ENCODE data around the gene TPSD1.
"Not testable (repeated sequence)": the region's sequence is repeated elsewhere in the genome, so short reads cannot be mapped to it uniquely, and the experiment has no call there.

TPSD1 gene

DNA sequence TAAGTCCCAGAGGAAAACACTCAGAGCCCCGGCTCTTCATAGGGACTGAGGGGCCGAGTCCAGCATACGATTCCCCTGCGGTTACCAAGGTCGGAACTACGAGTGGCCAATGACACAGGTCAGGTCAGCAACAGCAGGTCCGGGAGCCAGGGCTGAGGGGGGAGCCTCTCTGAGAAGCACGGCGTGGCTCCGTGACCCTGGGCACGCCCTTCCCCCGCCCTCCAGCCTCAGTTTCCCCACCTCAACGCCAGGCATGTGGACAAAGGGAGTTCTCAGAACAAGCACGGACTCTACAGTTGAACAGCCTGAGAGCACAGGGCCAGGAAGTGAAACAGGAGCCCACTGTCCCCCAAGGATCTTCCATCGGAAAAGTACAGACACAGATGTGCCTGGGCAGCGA lies 25.6 kb downstream of the TPSD1 start:
- no peak for DNase-seq (ENCODE audit: low spot score)

DNA sequence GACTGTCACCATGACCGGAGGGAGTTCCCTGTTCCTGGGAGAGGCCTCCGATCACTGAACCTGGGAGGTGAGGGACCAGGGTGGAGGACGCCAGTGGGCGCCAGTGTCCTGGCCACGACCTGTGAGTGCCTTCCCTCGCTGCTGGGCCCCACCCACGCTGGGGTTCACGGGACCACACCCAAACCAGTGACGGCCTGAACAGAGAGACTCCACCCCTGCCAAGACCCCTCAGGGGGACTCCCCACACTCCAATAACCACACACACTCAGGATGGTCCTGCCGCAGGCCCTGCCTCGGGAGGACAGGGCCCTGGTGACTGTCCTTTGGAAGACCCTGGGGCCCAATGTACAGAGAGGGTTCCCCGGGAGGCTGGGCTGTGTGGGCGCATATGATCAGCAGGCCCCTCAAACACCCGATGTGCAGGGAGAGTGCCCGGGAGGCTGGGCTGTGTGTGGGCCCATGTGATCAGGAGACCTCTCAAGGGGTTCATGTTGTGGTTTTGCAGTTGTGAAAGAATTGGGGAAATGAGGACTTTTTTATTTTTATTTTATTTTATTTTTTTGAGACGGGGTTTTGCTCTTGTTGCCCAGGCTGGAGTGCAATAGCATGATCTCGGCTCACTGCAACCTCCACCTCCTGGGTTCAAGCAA lies 26.6 kb downstream of the TPSD1 start:
- no peak for DNase-seq (ENCODE audit: low spot score)

DNA sequence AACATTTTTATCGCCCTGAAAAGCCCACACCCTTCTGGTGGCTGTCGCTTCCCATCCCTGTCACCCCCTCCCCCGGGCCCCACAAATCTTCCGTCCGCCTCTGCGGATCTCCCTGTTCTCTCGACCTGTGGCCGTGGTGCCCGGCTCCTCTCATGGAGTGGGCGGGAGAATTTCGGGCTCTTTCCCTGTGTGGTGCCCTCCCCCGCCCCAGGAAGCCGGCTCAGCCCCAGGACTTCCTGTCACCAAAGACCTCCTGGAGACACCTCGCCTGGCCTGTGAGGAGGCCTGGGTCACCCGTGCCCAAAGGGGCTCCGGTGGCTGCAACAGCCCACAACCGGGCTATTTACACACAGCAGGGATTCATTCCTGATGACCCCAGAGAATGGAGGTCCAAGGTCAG lies 27.4 kb downstream of the TPSD1 start:
- DNase-seq (ENCODE audit: low spot score) = no peak

DNA sequence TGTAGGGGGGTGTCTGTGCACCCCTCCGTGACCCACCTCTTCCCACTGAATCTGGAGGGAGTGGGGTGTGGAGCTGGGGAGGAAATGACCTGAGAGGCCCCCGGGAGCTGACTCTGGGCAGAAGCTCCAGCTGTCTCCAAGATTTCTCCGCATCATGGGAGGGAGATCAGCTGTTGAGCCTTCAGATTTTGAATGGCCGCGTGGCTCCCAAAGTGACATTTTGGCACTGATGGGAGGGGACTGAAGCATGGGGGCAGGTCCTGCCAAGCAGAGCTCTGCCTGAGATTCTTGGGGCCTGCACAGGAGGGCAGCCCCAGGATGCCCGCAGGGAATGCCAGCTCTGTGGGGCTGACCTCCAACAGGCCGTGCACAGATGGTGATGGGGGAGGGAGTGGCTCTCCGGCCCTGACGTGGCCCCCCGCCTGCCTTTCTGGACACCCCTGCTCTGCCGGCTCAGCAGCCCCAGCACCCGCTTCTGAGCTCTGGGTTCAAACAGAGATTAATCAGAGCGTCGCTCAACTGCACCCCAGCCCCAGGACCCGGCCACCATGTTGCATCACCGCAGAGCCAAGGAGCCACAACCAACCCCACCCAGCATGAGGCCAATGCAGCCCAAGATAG lies 28.2 kb downstream of the TPSD1 start:
- DNase-seq (ENCODE audit: low spot score) = no peak

DNA sequence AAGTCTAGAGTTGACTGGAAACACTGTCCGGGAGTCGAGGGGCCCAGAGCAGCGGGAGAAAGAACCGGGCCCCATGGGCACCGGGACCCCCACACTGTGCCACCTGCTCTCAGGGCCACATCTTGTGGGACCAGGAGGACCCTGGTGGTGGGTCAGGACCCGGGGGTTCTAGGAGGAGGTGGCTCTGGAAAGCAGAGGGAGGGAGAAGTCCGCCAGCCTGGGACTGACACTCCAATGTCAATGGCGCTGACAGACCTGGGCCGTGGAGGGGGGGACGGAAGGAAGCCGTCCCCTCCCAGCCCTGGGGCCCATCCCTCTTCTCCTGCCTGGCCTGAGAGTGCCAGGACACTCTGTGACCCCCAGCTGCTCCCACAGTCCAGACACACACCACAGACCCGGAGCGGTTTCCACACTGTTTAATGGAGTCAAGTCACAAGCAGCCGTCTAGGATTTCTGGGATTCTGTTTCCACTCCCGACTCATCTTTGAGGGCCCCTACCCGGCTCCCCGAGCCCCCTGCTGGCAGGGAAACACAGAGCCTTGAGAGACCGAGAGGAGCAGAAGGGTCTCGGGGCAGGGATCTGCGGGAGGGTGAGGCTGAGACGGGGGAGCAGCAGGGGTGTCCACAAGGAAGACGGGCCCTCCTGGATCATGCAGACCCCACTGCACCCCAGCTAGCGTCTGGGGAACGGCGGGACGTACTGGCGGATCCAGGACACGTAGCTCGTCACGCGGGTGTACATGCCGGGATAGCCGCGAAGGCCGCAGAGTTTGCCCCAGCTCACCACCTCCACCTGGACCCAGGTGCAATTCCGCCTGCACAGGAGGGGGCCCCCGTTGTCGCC lies 30.0 kb downstream of the TPSD1 start:
- no peak for DNase-seq (ENCODE audit: low spot score)

DNA sequence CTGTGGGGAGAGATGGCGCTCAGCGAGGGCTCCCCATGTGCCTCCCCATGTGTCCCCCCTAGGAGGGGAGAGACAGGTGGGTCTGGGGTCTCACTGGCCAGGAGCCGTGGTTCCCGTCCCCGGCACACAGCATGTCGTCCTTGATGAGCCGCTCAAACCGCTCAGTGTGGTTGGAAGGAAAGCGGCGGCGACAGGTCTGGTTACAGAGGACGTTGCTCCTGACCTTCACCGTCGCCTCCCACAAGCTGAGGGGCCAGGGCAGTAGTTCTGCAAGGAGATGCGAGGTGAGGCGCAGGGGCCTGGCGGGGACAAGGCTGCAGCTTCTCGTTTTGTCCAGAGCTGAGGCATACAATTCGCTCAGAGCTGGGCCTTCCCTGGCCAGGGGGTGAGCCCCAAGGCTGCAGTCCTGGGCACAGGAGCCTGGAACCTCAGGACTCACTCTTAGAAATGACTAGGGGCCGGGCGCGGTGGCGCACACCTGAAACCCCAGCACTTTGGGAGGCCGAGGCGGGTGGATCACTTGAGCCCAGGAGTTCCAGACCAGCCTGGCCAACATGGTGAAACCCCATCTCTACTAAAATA lies 30.7 kb downstream of the TPSD1 start:
- DNase-seq (ENCODE audit: low spot score) = no peak

DNA sequence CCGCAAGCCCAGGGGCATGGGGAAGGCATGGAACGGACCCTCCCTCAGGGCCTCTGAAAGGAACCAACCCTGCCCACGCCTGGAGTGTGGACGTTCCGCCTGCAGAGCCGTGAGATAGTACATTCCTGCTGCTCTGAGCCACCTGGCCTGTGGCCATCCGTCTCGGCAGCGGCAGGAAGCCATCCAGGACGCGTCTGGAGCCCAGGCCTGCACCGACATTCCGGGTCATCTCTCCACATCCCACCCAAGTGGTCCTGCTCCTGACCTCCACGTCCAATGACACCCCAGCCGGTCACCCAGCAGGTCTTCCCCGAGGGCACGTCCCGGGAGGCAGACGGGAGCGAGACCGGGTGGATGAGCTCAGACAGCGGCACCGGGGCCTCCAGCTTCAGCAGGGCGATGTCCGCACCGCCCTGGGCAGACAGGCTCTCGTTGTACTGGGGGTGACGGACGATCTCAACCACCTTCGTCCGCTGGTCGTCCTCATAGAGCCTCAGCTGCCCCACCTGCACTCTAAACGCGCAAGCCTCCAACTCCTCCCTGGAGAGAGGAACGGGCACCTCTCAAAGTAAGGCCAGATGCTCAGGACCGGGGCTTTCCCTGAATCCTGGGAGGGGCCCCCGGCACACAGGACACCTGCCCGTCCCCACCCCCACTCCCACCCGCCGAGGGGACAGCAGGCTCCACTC lies 32.3 kb downstream of the TPSD1 start:
- DNase-seq (ENCODE audit: low spot score) = no peak

DNA sequence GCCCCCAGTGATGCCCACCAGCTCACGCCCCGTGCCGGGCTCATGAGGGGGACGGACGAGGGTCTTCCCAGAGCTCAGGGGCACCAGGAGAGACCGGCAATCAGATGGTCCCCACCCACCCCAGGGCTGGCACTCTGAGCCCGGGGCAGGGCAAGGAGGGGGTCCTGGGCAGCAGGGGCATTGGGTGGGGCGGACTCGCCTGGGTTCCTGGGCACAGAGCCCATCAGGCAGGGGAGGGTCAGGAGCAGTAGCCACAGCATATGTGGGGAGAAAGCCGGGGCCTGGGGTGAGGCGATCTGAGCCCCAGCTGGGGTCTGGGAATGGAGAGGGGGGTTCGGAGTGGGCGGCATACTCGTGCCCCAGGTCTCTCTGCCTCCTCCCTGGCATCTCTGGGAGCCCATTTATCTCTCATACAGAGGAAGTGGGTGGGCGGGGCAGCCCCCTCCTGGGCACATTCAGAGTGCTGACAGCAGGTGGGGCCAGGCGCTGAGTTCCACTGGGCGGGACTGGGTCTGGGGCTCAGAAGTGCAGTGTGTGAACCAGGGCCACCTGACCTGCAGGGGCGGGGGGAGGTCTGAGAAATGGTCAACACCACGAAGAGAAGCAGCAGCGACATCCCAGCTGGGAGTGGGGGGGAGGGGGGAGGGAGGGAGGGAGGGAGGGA lies 33.1 kb downstream of the TPSD1 start:
- no peak for DNase-seq (ENCODE audit: low spot score)

DNA sequence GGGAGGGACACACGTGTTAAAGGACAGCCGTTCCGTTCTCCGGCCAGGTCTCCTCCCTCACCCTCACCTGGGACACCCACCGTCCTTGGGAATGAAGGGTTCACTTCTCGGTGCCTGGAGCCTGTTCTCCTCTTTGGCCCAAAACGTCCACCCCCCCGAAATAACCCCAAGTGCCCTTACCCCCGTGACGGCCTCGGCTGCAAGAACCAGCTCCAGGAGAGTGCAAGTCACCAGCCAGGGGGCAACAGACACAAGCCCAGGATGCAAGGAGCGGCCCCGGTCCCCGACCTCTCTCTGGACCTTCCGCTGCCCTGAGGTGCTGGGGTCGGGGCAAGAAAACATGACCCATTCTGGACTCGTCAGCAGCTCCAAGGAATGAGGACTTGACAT lies 33.6 kb downstream of the TPSD1 start:
- DNase-seq (ENCODE audit: low spot score) = no peak

DNA sequence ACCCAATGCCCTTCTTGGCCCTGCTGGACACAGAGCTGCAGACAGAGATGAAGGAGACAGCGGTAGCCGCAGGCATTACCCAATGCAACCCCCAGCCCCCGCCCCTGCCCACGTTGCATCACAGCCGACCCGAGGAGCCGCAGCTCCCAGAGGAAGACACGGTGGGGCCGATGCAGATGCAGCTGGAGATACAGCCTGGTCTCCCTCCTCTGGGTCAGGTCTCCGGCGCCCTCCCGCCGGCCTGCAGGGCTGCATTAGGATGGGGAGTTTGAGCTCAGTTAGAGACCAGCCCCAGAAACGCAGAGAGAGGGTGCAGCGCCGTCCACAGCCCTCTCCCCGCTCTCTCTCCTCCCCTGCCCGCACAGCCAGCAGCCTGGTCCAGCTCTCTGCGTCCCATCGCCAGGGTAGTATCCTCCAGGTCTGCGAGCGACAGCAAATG lies 34.2 kb downstream of the TPSD1 start:
- DNase-seq (ENCODE audit: low spot score) = no peak

DNA sequence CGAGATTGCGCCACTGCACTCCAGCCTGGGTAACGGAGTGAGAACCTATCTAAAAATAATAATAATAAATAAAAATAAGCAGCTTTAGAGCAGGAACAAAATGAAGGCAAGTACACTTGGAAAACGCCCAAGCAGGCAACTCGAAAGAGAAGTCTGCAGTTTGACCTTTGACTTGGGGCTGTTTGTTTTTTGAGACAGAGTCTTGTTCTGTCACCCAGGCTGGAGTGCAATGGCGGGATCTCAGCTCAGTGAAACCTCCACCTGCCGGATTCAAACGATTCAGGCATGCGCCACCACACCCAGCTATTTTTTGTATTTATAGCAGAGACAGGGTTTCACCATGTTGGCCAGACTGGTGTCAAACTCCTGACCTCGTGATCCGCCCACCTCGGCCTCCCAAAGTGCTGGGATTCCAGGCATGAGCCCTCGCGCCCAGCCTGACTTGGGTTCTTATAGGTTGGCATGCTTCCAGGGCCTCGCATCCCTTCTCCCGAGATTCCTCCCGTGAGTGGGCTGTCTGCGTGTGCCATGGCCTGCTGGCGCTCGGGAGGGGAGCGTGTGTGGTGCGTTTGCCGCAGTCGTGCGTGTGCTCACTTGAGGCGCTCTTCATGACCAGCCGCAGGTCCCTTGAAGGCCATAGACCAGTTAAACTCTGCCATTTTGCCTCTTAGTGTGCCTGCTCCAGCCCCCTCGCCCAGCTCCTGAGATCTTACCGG lies 35.1 kb downstream of the TPSD1 start:
- peak; percentile 46 for DNase-seq (ENCODE audit: low spot score)

DNA sequence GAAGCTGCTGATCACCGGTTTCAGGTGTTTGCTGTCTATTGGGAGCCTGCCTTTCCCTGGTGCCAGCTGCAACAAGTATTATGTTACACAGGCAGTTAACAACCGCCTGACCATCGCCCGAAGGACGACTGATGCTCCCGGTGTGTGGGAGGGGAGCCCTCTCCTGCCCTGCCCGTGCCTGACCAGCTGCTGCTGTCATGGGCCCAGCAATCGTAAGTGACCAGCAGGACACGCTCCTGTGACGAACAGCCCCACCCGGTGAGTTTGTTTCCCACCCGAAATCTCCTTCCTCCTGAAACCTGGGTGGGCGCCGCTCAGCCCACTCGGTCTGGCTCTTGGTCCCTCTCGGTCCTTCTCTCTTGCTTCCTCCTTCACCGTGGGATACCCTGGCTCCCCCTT lies 35.7 kb downstream of the TPSD1 start:
- DNase-seq (ENCODE audit: low spot score) = peak; percentile 74

DNA sequence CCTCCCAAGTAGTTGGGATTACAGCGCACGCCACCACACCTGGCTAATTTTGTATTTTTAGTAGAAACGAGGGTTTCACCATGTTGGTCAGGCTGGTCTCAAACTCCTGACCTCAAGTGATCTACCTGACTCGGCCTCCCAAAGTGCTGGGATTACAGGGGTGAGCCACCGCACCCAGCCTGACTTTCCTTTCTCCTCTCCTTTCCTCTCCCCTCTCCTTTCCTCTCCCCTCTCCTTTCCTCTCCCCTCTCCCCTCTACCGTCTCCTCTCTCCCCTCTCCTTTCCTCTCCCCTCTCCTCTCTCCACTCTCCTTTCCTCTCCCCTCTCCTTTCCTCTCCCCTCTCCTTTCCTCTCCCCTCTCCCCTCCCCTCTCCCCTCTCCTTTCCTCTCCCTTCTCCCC lies 36.3 kb downstream of the TPSD1 start:
- DNase-seq (ENCODE audit: low spot score) = not testable (repeated sequence)

DNA sequence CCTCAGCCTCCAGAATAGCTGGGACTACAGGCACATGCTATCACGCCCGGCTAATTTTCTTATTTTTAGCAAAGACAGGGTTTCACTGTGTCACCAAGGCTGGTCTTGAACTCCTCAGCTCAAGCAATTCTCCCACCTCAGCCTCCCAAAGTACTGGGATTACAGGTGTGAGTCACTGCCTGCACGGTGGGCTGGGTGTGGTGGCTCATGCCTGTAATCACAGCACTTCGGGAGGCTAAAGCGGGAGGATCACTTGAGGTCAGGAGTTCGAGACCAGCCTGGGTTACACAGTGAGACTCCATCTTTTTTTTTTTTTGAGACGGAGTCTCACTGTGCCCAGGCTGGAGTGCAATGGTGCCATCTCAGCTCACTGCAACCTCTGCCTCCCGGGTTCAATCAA lies 36.9 kb downstream of the TPSD1 start:
- DNase-seq (ENCODE audit: low spot score) = not testable (repeated sequence)

DNA sequence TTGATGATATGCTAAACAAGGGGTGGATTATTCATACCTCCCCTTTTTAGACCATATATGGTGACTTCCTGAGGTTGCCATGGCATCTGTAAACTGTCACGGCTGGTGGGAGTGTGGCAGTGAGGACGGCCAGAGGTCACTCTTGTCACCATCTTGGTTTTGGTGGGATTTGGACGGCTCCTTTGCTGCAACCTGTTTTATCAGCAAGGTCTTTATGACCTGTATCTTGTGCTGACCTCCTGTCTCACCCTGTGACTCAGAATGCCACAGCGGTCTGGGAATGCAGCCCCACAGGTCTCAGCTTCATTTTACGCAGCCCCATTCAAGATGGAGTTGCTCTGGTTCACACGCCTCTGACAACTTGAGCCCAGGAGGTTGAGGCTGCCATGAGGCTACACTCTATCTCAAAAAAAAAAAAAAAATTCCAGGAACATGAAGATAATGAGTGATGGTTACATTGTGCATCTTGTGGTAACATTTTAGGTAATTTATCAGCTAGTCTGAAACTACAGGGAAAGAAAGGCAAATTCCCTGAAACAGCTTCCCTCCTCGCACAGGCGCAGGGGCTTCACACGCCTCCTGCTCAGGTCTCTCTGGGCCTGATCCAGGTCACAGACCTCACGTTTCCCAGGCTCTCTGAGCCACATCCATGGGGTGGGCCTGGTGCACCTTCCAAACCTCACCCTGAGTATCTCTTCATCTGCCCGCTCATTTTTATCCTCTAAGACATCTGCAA lies 38.2 kb downstream of the TPSD1 start:
- DNase-seq (ENCODE audit: low spot score) = no peak

DNA sequence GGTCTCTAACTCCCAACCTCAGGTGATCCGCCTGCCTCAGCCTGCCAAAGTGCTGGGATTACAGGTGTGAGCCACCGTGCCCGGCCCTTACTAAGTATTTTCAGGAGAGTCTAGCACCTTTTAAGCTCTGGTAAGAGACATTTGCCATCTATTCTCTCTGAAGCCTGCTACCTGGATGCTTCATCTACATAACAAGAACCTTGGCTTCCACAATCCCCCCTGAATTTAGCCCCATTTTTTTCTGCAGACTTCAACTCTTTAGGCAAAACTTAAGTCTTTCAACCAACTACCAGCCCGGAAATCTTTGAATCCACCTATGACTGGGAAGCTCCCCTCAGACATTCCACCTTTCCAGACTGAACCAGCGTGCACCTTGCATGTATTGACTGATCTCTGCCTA lies 39.6 kb downstream of the TPSD1 start:
- DNase-seq (ENCODE audit: low spot score) = no peak

DNA sequence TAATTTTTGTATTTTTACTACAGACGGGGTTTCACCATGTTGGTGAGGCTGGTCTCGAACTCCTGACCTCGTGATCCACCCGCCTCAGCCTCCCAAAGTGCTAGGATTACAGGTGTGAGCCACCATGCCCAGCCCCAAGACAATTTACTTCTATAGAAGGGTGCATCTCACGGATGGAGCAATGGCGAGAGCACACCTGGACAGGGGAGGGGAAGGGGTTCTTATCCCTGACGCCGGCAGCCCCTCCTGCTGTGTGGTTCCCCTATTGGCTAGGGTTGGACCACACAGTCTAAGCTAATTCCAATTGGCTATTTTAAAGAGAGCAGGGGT lies 40.8 kb downstream of the TPSD1 start:
- DNase-seq (ENCODE audit: low spot score) = not testable (repeated sequence)

DNA sequence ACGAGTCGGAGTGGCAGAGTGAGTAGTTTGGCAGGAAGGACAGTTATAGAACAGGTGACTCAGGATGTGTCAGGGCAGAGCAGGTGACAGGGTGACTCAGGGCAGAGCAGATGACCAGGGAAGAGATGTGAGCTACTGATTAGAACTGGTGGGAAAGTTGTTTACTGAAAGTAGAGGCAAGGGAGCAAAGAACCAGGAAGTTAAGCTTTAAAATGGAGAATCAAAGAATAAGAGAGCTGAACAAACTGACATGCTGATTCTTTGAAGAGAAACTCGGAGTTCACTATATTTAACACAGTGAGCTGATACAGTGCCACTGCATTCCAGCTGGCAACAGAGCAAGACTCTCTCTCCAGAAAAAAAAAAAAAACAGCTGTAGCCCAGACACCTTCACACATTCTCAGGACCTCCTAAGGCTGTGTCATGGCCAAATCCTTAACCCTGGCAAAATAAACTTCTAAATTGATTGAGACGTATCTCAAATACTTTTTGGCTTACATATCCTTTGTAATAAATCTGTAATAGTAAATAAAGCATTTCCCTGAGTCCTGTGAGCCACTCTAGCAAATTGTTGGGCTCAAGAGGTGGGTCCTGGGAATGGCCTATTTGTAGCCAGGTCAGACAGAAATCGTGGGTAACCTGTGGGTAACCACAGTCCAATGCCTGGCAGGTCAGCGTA lies 41.3 kb downstream of the TPSD1 start:
- DNase-seq (ENCODE audit: low spot score) = peak; percentile 97

DNA sequence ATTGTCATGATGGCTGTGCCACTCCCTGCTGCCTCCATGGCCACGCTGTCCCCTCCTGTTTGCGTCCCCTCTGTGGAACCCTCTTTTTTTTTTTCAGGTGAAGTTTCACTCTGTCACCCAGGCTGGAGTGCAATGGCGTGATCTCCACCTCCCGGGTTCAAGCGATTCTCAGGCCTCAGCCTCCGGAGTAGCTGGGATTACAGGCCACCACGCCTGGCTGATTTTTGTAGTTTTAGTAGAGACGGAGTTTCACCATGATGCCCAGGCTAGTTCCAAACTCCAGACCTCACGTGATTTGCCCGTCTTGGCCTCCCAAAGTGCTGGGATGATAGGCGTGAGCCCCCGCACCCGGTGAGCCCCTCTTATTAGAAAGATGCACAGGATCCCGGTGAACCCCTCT lies 42.5 kb downstream of the TPSD1 start:
- no peak for DNase-seq (ENCODE audit: low spot score)
